Uterine smooth muscle cell (primary cell): ENCODE measurements around the gene MTG1. TPM values are rescaled to one million over a fixed set of nuclear protein-coding genes. Genes with fewer than 3 reads are reported as not detected.

Source experiments
- total RNA-seq: library from RNA; depleted of rRNA; stranded (reverse); fragments of >200 nt; gene quantifications from 2 replicates; pipeline ENCODE4 v1.2.3, GENCODE V29; 2014

MTG1 gene
- total RNA-seq: 37.6 and 38.5 TPM in 2 replicates

GRCh38 chr10:133394064-133394663 is at the start of gene MTG1:
Gene MTG1 (plus strand): TSS chr10:133394157. CDS start chr10:133394221, 64 bp downstream.

GRCh38 chr10:133357285-133358161 is 36.4 kb upstream of the MTG1 start, which contains the start of gene FUOM:
Gene FUOM (minus strand): TSS chr10:133358019. CDS start chr10:133358007, 12 bp downstream.

GRCh38 chr10:133373174-133374090 is 20.5 kb upstream of the MTG1 start, which contains the start of gene ECHS1:
Gene ECHS1 (minus strand): TSS chr10:133373354. CDS start chr10:133373333, 21 bp downstream.

GRCh38 chr10:133379152-133379800 is 14.7 kb upstream of the MTG1 start, which contains the start of gene PAOX:
Gene PAOX (plus strand): TSS chr10:133379262. CDS start chr10:133379317, 55 bp downstream.

GRCh38 chr10:133424601-133425000 is 30.6 kb downstream of the MTG1 start, which contains the start of gene SPRN:
Gene SPRN (minus strand): TSS chr10:133424625. CDS start chr10:133423681, 944 bp downstream.

GRCh38 chr10:133453516-133454203 is 59.7 kb downstream of the MTG1 start, which contains the start of gene SCART1:
Gene SCART1 (plus strand): TSS chr10:133453945. CDS start chr10:133453998, 53 bp downstream.

Other genes with a start within 250 kb of the MTG1 start
- 1.3 and 3.2 TPM in 2 replicates for gene KNDC1, start 233.9 kb upstream of the MTG1 start, total RNA-seq
- gene UTF1, start 163.9 kb upstream of the MTG1 start, total RNA-seq: 0.12 TPM in 1 of 2 replicates, not detected in the other
- gene VENTX, start 156.3 kb upstream of the MTG1 start, total RNA-seq: not detected in 2 replicates
- 8.1 and 11.0 TPM in 2 replicates for gene ADAM8, start 117.3 kb upstream of the MTG1 start, total RNA-seq
- gene TUBGCP2, start 85.3 kb upstream of the MTG1 start, total RNA-seq: 71.4 and 103 TPM in 2 replicates
- gene ZNF511, start 85.2 kb upstream of the MTG1 start, total RNA-seq: 27.7 and 41.9 TPM in 2 replicates
- gene CALY, start 57.3 kb upstream of the MTG1 start, total RNA-seq: 0.25 TPM in 1 of 2 replicates, not detected in the other
- gene PRAP1, start 46.8 kb upstream of the MTG1 start, total RNA-seq: not detected in 2 replicates
- 9.5 and 10.1 TPM in 2 replicates for gene FUOM, start 36.1 kb upstream of the MTG1 start, total RNA-seq
- 52.3 and 55.4 TPM in 2 replicates for gene ECHS1, start 20.8 kb upstream of the MTG1 start, total RNA-seq
- 4.0 and 9.2 TPM in 2 replicates for gene PAOX, start 14.9 kb upstream of the MTG1 start, total RNA-seq
- gene SPRN, start 30.5 kb downstream of the MTG1 start, total RNA-seq: 0.22 and 0.50 TPM in 2 replicates
- 2.6 and 4.2 TPM in 2 replicates for gene SCART1, start 59.8 kb downstream of the MTG1 start, total RNA-seq
- gene CYP2E1, start 133.2 kb downstream of the MTG1 start, total RNA-seq: 0.22 and 0.37 TPM in 2 replicates
- gene SYCE1, start 171.4 kb downstream of the MTG1 start, total RNA-seq: not detected in 2 replicates
- not detected in 2 replicates for gene FRG2B, start 232.6 kb downstream of the MTG1 start, total RNA-seq